ENCODE results near the gene PGF. TPM values are rescaled to one million over a fixed set of nuclear protein-coding genes. Genes with fewer than 3 reads are reported as not detected.
"Not testable (repeated sequence)": the region's sequence is repeated elsewhere in the genome, so short reads cannot be mapped to it uniquely, and the experiment has no call there.

PGF gene
- total RNA-seq, 2 donors from 2014 or later, result 5.0 to 7.6 TPM

DNA sequence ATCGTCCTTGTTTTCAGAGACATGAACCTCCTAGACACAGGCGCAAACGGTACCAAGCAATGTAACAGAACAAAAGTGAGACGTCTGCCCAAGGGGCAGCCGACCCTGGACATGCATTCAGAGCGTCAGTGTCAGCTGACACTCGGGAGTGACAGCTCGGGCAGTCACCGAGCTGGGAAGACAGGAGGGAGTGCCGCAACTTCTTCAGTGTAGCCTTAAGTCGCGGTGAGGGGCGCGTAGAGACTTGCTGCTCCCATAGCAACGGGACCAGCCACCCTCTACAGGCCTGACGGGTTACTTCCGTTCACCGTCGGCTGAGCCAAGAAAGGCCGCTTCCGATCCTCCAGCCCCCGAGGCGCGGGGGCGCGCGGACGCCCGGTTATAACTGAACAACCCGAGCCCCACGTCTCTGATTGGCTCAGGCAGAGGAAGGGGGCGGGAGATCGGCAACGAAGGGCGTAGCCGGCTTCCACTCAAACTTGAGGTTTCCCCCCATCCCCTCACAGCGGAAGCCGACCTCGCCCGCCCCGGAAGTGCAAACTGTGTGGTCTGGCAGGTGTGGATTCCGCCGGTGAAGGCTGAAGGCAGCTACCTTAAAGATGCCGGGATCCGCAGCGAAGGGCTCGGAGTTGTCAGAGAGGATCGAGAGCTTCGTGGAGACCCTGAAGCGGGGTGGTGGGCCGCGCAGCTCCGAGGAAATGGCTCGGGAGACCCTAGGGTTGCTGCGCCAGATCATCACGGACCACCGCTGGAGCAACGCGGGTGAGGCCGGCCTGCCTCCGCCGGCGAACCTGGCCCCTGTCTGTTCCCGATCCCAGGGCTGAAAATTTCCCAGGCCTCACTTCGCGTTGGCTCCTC, 47.2 kb upstream of the PGF start, which contains the start of gene EIF2B2:
EIF2B2 (plus strand) TSS at position 530 of the 858 bp plus-strand sequence; CDS start at position 600, 70 bp downstream.
- Mint-ChIP-seq H3K4me3 (peak within 1 kb of the TSS; percentile 96), H3K27me3 (ENCODE audit: insufficient read depth) (no peaks in the 10 kb centered on the region), H3K36me3 (ENCODE audit: low read depth) (peaks cover 32% of the 10 kb centered on the region), H3K4me1 (peaks cover 13% of the 10 kb centered on the region), H3K9me3 (peaks cover 3% of the 10 kb centered on the region), H3K27ac (peak within 1 kb of the TSS; percentile 94)
- Histone ChIP-seq H3K9me3 (ENCODE audit: control insufficient read depth, low read length) (no peaks in the 10 kb centered on the region), H3K4me1 (ENCODE audit: control insufficient read depth, insufficient read depth, low read length) (peaks cover 10% of the 10 kb centered on the region), H3K27ac (ENCODE audit: low read depth, low read length) (peak within 1 kb of the TSS; percentile 29), H3K36me3 (ENCODE audit: control insufficient read depth, insufficient read depth, low read length) (peaks cover 29% of the 10 kb centered on the region), H3K27me3 (ENCODE audit: control insufficient read depth, insufficient read depth, low read length, poor library complexity, severe bottlenecking) (no peaks in the 10 kb centered on the region), H3K4me3 (ENCODE audit: low read length) (peak within 1 kb of the TSS; percentile 96), H3K9ac (ENCODE audit: extremely low read depth, low read length, poor library complexity, severe bottlenecking) (peak within 1 kb of the TSS; percentile 72)
- 1 to 4% methylated on average over 17 to 66 of the region's 66 CpGs for WGBS, 2 experiments (ENCODE audit: insufficient coverage in 1 of 2, insufficient read length in 1 of 2)
- peak; percentile 47 for TF ChIP-seq CTCF (conservative IDR thresholded peaks at IDR 0.05)
- peak; percentile 100 for DNase-seq

- Histone ChIP-seq H3K36me3 (ENCODE audit: control insufficient read depth, insufficient read depth, low read length) (peaks cover 22% of the 10 kb centered on the region), H3K9me3 (ENCODE audit: control insufficient read depth, low read length) (no peaks in the 10 kb centered on the region), H3K4me1 (ENCODE audit: control insufficient read depth, insufficient read depth, low read length) (peaks cover 10% of the 10 kb centered on the region), H3K4me3 (ENCODE audit: low read length) (peak overlapping the region; percentile 96), H3K9ac (ENCODE audit: extremely low read depth, low read length, poor library complexity, severe bottlenecking) (no peak overlapping the region), H3K27me3 (ENCODE audit: control insufficient read depth, insufficient read depth, low read length, poor library complexity, severe bottlenecking) (no peaks in the 10 kb centered on the region), H3K27ac (ENCODE audit: low read depth, low read length) (peak overlapping the region; percentile 29)
- DNase-seq, result no peak
- TF ChIP-seq CTCF (conservative IDR thresholded peaks at IDR 0.05), result no peak
- peak overlapping the region; percentile 85 for H3K27ac Mint-ChIP-seq
- H3K9me3 Mint-ChIP-seq, result peaks cover 3% of the 10 kb centered on the region
- WGBS, 2 experiments (ENCODE audit: insufficient coverage in 1 of 2, insufficient read length in 1 of 2), result 100% methylated on average over 1 of the region's 1 CpG; no CpG with 5 or more reads in 1 of the 2 experiments
- H3K4me3 Mint-ChIP-seq, result peak overlapping the region; percentile 96
- H3K36me3 Mint-ChIP-seq (ENCODE audit: low read depth), result peaks cover 27% of the 10 kb centered on the region
- no peaks in the 10 kb centered on the region for H3K27me3 Mint-ChIP-seq (ENCODE audit: insufficient read depth)
- H3K4me1 Mint-ChIP-seq, result peaks cover 13% of the 10 kb centered on the region
Measured at GRCh38 chr14:75001899-75002298, 46.5 kb upstream of the PGF start.

DNA sequence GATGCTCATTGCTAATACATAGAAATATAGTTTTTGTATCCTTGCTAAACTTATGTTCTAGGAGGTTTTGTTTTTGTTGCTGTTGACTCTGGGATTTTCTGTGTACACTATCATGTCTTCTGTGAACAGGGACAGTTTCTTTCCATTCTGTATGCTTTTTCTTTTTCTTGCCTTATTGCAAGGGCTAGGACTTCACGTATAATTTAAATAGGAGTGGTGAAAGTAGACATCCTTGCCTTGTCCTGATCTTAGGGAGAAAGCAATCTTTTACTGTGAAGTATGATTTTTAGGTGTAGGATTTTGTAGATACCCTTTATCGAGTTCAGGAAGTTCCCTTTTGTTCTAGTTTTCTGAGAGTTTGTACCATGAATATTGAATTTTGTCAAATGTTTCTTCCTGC, 45.9 kb upstream of the PGF start:
- no peaks in the 10 kb centered on the region for H3K27me3 Mint-ChIP-seq (ENCODE audit: insufficient read depth)
- WGBS, 2 experiments (ENCODE audit: insufficient coverage in 1 of 2, insufficient read length in 1 of 2), result 93 to 100% methylated on average over 2 of the region's 2 CpGs
- Histone ChIP-seq H3K36me3 (ENCODE audit: control insufficient read depth, insufficient read depth, low read length) (peaks cover 16% of the 10 kb centered on the region), H3K27me3 (ENCODE audit: control insufficient read depth, insufficient read depth, low read length, poor library complexity, severe bottlenecking) (no peaks in the 10 kb centered on the region), H3K27ac (ENCODE audit: low read depth, low read length) (no peak overlapping the region), H3K9me3 (ENCODE audit: control insufficient read depth, low read length) (no peaks in the 10 kb centered on the region), H3K4me1 (ENCODE audit: control insufficient read depth, insufficient read depth, low read length) (peaks cover 6% of the 10 kb centered on the region), H3K9ac (ENCODE audit: extremely low read depth, low read length, poor library complexity, severe bottlenecking) (no peak overlapping the region), H3K4me3 (ENCODE audit: low read length) (no peak overlapping the region)
- H3K36me3 Mint-ChIP-seq (ENCODE audit: low read depth), result peaks cover 21% of the 10 kb centered on the region
- H3K4me3 Mint-ChIP-seq, result no peak overlapping the region
- no peak for TF ChIP-seq CTCF (conservative IDR thresholded peaks at IDR 0.05)
- no peak for DNase-seq
- H3K9me3 Mint-ChIP-seq, result peaks cover 3% of the 10 kb centered on the region
- H3K27ac Mint-ChIP-seq, result no peak overlapping the region
- H3K4me1 Mint-ChIP-seq, result peaks cover 13% of the 10 kb centered on the region

DNA sequence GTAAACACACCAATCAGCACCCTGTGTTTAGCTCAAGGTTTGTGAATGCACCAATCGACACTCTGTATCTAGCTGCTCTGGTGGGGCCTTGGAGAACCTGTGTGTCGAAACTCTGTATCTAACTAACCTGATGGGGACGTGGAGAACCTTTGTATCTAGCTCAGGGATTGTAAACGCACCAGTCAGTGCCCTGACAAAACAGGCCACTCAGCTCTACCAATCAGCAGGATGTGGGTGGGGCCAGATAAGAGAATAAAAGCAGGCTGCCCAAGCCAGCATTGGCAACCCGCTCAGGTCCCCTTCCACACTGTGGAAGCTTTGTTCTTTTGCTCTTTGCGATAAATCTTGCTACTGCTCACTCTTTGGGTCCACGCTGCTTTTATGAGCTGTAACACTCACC, 40.4 kb upstream of the PGF start:
- not testable (repeated sequence) for H3K9ac ChIP-seq (ENCODE audit: extremely low read depth, low read length, poor library complexity, severe bottlenecking); H3K27me3 ChIP-seq (ENCODE audit: control insufficient read depth, insufficient read depth, low read length, poor library complexity, severe bottlenecking); H3K9me3 Mint-ChIP-seq; H3K27ac ChIP-seq (ENCODE audit: low read depth, low read length); H3K36me3 ChIP-seq (ENCODE audit: control insufficient read depth, insufficient read depth, low read length); H3K4me3 ChIP-seq (ENCODE audit: low read length); H3K9me3 ChIP-seq (ENCODE audit: control insufficient read depth, low read length); H3K27me3 Mint-ChIP-seq (ENCODE audit: insufficient read depth); H3K4me3 Mint-ChIP-seq; DNase-seq; H3K36me3 Mint-ChIP-seq (ENCODE audit: low read depth); H3K4me1 Mint-ChIP-seq; H3K4me1 ChIP-seq (ENCODE audit: control insufficient read depth, insufficient read depth, low read length); H3K27ac Mint-ChIP-seq
- WGBS, 2 experiments (ENCODE audit: insufficient coverage in 1 of 2, insufficient read length in 1 of 2), result 93% methylated on average over 5 of the region's 7 CpGs; no CpG with 5 or more reads in 1 of the 2 experiments

- H3K27ac Mint-ChIP-seq; H3K4me1 ChIP-seq (ENCODE audit: control insufficient read depth, insufficient read depth, low read length); H3K27ac ChIP-seq (ENCODE audit: low read depth, low read length); H3K27me3 Mint-ChIP-seq (ENCODE audit: insufficient read depth); H3K9ac ChIP-seq (ENCODE audit: extremely low read depth, low read length, poor library complexity, severe bottlenecking); DNase-seq; H3K4me1 Mint-ChIP-seq; H3K9me3 Mint-ChIP-seq; H3K4me3 ChIP-seq (ENCODE audit: low read length); H3K9me3 ChIP-seq (ENCODE audit: control insufficient read depth, low read length); H3K27me3 ChIP-seq (ENCODE audit: control insufficient read depth, insufficient read depth, low read length, poor library complexity, severe bottlenecking); H3K36me3 Mint-ChIP-seq (ENCODE audit: low read depth); H3K36me3 ChIP-seq (ENCODE audit: control insufficient read depth, insufficient read depth, low read length); H3K4me3 Mint-ChIP-seq: not testable (repeated sequence)
- WGBS, 2 experiments (ENCODE audit: insufficient coverage in 1 of 2, insufficient read length in 1 of 2), result 97% methylated on average over 27 of the region's 28 CpGs; no CpG with 5 or more reads in 1 of the 2 experiments
Measured at GRCh38 chr14:74994182-74994581, 38.8 kb upstream of the PGF start.

All from endodermal cell (in vitro differentiated cells).